IMR-90 (cell line): ENCODE results near the gene ANKRD11.

Source experiments
- FOS ChIP-seq: fragments of 150-350 bp; IDR thresholded peaks from 2 replicates; pipeline ENCODE4 v1.6.1; 2016; ENCODE audit warnings: low read depth, low read length
- RAD21 ChIP-seq: IDR thresholded peaks from 2 replicates; pipeline ENCODE4 v1.6.1; 2012; ENCODE audit warnings: low read length, improper control_type of control experiment
- TF ChIP-seq, protein P1 (sequence below): conservative IDR thresholded peaks from 2 replicates; pipeline ENCODE4 v1.5.1; 2012; ENCODE audit warnings: mild to moderate bottlenecking, low read depth, low read length, improper control_type of control experiment

DNA sequence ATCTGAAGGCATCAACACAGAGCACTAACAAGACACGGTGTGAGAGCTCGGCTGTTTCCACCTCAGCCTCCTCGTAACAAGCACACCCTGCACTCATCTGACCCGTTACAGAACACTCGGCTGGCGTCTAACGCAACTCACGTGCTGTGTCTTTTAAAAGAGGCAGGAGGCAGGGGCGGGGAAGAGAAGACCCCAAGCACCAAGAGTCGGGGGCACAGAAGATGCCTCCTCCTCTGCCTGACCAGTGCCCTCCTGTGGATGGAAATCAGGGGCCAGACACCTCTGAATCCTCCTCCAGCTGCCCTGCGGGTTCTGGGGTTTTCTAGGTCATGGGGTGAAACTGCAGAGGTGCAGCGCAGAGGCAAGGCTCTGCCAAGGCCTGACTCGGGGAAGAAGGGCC, 198.6 kb downstream of the ANKRD11 start:
- TF ChIP-seq, protein P1, sequence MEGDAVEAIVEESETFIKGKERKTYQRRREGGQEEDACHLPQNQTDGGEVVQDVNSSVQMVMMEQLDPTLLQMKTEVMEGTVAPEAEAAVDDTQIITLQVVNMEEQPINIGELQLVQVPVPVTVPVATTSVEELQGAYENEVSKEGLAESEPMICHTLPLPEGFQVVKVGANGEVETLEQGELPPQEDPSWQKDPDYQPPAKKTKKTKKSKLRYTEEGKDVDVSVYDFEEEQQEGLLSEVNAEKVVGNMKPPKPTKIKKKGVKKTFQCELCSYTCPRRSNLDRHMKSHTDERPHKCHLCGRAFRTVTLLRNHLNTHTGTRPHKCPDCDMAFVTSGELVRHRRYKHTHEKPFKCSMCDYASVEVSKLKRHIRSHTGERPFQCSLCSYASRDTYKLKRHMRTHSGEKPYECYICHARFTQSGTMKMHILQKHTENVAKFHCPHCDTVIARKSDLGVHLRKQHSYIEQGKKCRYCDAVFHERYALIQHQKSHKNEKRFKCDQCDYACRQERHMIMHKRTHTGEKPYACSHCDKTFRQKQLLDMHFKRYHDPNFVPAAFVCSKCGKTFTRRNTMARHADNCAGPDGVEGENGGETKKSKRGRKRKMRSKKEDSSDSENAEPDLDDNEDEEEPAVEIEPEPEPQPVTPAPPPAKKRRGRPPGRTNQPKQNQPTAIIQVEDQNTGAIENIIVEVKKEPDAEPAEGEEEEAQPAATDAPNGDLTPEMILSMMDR, result no peak
- TF ChIP-seq RAD21 (no peak), FOS (no peak)
